HG03558 (cell line): ENCODE measurements around the gene FITM2.
"Not testable (repeated sequence)": the region's sequence is repeated elsewhere in the genome, so short reads cannot be mapped to it uniquely, and the experiment has no call there.

Experiments used
- ATAC-seq: cut with Tn5 transposase; IDR thresholded peaks from one replicate; pipeline ENCODE4 v1.9.1; 2021; ENCODE audit warnings: moderate number of reproducible peaks; ENCODE audit not compliant: unreplicated experiment; ENCODE audit errors: extremely low read depth

The FITM2 gene

DNA sequence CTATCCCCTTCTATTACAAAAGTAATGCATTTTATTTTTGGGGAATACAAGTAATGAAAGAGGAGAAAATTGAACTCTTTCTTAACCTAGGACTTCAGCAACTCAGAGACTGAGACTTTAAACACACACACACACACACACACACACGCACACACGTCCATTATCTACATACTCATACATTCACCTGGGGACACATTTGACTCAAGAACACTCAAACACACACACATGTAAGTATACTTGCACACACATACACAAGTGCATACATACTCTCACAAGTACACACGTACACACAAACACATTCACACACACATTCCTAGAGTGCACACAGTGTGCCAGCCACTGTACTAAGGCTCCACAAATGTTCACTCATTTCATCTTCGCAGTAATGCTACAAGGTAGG, 23.7 kb upstream of the FITM2 start:
- no peak for ATAC-seq

DNA sequence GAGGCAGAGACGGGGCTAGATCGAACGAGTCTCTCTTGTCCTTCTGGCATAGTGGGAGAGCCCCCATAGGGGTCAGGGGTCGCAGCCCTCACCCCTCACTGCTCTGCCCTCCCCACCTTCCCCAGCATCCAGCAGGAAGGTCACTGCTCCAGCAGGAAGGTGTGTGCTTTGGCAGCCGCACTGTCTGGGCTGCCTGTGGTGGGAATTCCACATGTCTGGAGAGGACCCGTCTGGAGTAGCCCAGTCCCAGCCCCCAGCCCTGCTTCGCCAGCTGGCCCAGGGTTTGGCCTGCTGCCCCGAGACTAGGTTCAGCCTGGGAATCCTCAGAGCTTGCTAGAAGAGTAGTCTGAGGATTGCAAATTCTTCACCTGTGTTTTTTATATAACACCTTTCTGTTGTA, 23.3 kb upstream of the FITM2 start:
- ATAC-seq = no peak

DNA sequence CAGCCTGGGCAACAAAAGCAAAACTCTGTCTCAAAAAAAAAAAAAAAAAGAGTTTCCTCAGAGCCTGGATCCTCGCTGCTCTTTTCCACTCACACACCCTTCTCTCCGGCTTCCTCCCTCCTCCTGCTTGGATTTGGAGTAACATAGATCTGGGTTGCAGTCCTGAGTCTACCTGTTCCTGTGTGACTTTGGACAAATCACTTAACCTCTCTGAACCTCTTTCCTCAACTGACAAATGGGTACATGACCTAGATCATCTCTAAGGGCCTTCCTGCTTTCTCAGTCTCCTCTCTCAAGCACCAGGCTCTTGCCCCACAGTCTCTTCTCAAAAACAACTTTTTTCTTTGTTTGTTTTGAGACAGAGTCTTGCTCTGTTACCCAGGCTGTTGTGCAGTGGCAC, 20.2 kb upstream of the FITM2 start:
- ATAC-seq = no peak

DNA sequence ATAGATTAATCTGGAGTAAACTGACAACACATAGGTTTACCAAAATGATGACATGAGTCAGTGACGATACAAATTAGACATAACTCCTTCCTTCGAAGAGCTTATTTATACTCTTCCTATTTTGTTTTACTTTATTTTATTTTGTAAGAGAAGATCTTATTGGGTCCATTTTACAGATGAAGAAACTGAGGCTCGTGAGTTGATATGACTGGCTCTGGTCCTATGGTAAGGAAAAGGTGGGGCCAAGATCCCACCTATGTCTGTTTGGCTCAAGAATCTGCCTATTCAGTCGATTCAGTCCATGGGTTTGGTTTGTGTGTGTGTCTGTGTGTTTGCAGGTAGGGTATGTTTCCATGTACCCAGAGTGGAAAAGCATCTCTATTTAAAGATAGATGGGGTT, 17.4 kb upstream of the FITM2 start:
- no peak for ATAC-seq

DNA sequence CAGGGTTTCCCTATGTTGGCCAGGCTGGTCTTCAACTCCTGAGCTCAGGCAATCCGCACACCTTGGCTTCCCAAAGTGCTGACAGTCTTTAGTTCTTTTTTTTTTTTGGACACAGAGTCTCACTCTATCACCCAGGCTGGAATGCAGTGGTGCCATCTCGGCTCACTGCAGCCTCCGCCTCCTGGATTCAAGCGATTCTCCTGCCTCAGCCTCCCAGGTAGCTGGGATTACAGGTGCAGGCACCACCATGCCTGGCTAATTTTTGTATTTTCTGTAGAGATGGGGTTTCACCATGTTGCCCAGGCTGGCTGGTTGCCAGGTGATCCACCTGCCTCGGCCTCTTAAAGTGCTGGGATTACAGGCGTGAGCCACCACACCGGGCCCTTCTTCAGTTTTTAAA, 16.7 kb upstream of the FITM2 start:
- not testable (repeated sequence) for ATAC-seq

DNA sequence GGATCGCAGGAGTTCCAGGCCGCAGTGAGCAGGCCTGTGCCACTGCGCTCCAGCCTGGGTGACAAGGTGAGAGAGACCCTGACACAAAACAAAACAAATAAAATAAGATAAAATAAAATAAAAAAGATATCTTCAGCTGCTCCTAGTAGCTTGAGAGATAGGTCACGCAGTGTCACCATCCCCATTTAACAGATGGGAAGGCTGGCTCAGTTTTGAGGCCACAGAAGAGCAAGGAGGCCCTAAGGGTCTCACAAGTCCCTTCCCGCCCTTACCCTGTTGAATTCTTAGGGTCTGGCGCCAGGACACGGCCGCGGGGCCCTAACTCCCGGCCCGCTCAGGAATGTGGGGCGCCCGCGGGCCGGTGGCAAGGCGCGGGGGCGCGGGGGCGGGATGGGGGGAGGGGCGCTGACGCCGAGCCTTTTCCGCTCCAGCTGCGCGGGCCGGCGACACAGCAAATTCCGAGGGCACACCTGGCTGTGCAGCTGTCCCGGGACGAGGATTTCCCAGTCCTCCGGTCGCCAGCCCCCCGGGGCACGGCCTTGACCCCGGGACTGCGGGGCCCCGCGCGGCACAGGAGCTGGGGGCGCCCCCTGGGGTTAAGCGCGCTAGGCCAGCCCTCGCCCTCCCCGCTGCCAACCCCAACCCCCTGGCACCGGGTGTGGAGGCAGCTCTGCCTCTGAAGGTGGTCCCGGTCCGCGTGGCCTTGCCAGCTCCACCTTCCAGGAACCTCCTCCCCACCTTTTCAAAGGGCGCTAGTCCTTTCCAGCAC, 15.6 kb upstream of the FITM2 start:
- no peak for ATAC-seq

DNA sequence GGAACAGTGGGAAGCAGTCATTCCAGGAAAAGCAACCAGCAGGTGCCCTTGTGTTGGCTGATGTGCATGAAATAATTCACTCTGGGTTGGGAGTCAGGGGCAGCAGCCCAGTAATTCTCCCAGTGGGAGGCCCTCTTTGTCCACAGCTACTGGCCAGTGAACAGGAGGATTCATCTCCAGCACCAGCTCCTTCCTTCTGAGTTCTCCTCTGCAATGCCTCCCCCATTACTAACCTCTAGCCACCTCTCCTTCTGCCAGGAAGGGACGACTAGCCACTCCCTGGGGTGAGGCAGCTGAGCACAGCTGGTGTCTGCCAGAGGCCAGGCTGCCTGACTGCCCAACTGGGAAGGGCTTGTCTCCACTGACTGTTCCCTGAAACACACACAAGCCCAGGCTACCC, 13.3 kb upstream of the FITM2 start:
- ATAC-seq = no peak

DNA sequence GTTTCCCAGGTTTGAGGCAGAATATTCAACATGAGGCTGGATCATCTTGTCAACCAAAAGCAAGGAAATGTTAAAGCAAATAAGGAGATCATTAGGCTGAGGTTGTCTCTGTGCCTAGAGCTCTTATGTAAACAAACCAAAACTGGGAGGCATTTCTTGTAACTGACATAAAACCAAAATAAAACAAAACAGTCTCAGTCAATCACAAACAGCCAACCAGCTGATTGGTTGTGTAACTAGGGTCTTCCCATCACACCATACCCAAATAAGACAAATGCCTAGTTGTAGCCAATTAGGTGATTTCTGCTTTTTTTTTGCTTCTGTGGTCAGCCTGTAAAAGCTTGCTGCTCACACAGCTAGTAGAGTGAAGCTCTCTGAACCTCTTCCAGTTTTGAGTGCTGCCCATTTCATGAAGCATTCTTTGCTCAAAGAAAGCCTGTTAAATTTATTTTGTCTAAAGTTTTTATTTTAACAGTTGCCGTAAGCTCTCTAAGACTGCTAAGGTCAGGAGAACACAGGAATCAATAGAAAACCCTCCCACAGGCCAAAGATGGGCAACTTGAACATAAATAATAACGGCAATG, 8.9 kb upstream of the FITM2 start:
- no peak for ATAC-seq

DNA sequence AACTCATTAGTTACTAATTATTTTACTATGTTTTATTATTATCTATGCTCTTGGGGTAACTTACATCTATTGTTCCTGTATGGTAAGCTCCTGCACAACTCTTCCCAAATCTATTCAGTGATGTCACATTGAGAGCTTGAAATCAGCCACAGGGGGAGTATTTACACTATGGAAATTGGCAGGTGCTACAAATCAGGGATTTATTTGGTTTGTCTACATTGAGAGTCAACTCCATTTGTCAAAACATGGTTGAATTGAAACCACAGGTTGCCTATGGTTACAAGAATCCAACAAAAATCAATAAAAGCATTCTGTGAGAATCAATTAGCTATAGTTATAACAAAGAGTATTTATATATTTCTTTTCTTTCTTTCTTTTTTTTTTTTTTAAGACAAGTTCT, 3.9 kb upstream of the FITM2 start:
- ATAC-seq = no peak

DNA sequence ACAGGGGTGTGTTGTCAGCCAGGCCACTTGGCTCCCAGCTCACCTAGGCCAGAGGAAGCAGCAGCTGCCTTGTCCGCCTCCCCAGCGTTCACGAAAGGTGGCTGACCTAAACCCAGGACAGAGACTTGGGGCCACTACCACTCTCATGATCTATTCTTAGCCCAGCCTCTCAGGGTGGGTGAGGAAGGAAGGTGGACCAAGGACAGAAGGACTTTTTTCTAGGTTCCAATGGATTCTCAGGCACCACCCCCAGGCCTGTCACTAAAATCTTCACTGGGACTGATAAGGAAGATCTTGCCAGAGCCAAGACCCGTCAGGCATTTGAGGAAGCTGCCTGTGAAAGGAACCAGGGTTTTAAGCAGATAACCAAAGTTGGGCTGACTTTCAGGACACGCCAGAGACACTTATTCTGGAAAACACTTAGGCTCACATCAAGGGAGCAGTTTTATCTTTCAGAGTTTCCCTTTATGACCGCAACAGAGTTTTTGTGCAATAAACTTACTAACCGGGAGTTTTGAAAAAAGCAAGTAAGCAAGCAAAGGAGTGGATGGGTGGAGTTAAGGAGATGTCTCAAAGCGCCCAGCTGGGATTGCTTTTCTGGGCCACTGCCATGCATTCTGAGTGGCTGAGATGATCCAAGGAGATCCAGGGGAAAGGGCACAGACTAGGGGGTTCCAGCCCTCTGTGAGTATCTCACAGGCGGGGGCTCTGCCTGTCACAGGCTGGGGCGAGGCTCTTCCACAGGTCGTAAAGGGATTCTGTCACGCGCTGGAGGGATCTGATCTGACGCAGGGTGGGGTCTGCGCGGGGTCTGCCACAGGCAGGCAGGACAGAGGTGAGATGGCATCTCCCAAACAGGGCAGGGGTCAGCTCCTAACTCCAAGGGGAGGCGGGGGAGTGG, 989 bp downstream of the FITM2 start:
- no peak for ATAC-seq

DNA sequence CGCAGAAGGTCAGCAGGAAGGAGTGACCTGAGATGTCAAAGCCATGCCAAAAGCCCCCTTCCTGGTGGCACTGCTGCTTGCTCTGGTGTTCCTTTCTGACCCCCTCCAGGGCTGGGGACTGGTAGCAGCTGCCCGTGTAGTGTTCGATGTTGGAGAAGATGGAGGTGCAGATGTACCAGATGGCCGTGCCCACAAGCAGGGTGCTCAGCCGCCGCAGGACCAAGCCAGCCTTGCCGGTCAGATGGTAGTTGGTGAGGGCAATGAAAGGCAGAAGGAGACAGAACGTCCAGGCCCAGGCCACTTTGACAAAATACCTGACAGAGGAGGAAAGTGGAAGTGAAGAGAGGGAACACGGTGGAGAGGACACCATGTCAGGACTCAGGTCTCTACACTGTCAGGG, 4.1 kb downstream of the FITM2 start:
- ATAC-seq = no peak

DNA sequence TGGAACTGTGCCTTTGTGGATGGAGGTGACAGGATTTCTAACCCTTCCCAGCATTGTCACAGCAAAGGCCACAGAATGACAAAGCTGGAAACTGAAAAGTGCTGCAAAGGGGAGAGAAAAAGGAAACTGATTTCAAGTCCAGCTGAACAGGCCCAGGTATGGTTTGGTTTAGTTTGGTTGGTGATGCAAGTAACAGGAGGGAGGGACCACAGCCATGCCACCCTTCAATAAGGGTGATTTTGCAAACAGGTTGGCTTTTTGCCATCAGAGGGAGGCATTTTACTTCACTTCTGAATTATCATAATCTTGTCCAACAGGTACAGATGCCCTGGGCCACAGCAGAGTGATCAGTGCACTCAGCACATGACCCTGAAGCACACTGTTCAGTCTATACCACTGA, 6.6 kb downstream of the FITM2 start:
- no peak for ATAC-seq

DNA sequence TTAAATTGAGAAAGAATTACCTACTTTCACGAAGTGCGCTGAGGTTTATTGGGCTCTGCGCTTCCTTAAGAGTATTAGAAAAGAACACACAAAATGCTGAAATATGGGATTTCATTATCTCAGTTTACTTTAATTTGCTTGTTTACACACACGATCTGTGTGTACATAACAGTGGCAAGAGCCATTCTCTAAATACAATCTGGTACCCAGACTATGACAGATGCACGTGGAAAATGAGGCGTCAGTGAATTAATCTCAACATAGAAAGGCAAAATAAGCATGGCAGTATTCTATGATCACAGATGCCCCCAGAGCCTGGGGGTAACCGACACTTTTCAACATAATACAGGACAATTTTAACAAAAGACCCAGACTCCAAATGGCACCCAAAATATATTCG, 8.3 kb downstream of the FITM2 start:
- ATAC-seq = no peak

DNA sequence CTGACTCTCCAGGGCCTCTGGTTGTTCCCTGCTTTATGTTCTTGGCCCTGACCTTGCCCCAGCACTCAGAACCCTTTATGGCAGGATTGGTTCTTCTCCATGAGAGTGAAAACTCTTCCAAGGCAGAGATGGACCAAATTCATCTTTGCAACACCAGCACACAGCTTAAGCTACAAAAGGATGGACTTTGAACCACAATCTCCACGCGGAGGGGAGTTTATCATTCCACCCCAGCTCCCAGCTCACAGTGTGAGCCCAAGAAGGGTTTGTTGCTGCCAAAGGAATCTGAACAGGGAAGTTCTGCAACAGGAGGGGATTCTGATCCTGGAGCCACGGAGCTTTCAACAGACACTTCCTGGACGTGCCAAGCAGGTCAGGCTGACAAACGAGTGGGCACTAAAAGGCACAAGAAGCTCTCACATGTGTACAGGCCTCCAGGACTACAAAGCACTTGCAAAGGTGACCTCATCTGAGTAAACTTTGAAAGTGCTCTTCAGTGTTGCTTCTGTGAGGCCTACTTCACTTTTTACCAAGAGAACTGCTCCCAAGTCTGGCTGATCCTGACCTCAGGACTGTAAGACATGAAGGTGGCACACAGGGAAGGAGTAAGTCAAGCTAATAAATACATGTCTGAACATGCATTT, 8.9 kb downstream of the FITM2 start:
- ATAC-seq = no peak

DNA sequence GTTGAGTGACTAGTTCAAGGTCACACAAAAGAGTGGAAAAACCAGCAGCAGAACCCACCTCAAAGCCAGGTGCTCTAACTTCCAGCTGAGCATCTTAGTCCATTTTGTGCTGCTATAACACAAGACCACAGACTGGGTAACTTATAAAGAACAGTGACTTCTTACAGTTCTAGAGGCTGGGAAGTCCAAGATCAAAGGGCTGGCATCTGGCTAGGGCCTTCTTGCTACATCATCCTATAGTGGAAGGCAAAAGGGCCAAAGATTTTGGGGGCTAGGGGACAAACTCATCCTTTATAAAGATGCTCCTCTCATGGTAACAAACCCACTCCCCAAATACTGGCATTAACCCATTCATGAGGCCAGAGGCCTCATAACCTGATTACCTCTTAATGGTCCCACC, 9.7 kb downstream of the FITM2 start:
- ATAC-seq = no peak

DNA sequence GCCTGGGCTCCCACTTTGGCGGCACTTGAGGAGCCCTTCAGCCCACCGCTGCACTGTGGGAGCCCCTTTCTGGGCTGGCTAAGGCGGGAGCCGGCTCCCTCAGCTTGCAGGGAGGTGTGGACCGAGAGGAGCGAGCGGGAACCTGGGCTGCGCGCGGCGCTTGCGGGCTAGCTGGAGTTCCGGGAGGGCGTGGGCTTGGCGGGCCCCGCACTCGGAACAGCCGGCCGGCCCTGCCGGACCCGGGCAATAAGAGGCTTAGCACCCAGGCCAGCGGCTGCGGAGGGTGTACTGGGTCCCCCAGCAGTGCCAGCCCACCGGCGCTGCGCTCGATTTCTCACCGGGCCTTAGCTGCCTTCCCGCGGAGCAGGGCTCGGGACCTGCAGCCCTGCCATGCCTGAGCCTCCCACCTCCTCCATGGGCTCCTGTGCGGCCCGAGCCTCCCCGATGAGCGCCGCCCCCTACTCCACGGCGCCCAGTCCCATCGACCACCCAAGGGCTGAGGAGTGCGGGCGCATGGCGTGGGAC, 11.9 kb downstream of the FITM2 start:
- not testable (repeated sequence) for ATAC-seq

DNA sequence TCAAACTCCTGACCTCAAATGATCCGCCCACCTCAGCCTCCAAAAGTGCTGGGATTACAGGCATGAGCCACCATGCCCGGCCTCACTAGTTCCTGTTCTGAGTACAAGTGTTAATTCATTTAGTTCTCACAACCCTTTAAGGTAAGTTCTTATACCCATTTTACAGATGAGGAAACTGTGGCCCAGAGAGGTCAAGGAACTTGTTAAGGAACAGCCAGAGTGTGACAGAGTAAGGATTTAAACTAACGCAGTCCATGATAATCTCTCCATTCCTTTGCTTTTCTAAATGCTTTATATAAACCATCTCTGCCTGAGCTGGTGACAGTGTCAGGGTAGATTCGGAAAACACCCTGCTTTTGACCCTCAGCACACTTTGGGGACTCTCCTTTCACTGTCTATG, 13.3 kb downstream of the FITM2 start:
- ATAC-seq = no peak

DNA sequence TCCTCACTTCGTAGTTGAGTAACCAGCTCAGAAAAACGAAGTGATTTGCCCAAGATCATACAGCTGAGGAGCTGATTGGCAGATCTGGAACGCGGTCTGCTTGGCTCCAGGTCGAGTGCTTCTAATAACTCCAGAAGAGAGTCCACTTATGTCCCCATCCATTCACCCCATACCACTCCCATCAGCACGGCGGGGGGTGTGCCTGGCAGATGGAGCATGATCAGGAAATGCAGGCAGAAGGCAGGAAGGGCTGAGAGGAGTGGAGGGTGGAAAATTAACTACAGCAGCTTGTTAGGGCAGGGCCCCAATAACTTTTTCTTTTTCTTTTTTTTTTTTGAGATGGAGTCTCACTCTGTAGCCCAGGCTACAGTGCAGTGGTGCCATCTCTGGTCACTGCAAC, 15.0 kb downstream of the FITM2 start:
- no peak for ATAC-seq

DNA sequence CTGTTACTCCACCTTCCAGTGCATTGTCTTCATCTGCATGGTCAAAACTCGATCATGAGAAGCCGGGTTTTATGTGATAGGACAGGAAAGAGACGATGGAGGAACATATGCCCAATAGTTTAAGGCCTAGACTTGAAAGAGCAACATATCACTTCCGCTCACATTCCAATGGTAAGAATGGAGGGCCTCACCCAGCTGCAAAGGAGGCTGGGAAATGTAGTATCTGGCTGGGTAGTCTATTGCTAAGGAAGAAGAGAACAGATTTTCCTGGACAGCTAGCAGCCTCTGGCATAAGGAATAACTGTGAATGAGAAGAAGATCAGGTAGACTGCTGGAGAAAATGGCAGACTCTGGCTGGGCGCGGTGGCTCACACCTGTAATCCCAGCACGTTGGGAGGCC, 19.2 kb downstream of the FITM2 start:
- ATAC-seq = no peak

DNA sequence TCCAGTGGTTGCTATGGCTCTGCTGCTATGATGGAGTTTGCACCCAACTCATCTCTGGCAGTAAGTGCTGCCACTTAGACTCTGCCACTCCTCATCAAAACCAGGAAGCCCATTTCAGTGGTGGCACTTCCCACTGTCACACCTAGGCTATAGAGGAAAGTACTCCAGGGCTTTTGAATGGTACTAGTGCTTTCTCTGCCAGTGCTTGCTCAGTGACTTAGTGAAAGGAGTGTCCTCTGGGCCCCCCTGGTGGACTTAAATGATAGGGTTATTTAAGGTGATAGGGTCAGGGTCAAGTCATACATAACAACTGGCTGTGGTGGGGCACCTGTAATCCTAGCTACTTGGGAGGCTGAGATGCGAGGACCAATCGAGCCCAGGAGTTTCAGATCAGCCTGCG, 22.8 kb downstream of the FITM2 start:
- ATAC-seq = no peak
